Endodermal cell (in vitro differentiated cells): ENCODE results near the gene LHFPL2. TPM values are rescaled to one million over a fixed set of nuclear protein-coding genes. Genes with fewer than 3 reads are reported as not detected.
A peak's percentile ranks its signal among the peaks of the same experiment; 100 is the strongest.

Experiments used
- DNase-seq: peaks from one replicate; pipeline ENCODE4 v3.0.0-alpha.2; 2017
- H3K27ac ChIP-seq: 2 replicates; pipeline ENCODE4 v1.5.1; 2013; ENCODE audit warnings: mild to moderate bottlenecking, low read depth, low read length, moderate library complexity
- H3K27me3 ChIP-seq: 2 replicates; pipeline ENCODE4 v1.6.1; 2013; ENCODE audit warnings: mild to moderate bottlenecking, low read length, moderate library complexity; ENCODE audit not compliant: insufficient read depth, control insufficient read depth, poor library complexity, severe bottlenecking
- H3K36me3 ChIP-seq: 2 replicates; pipeline ENCODE4 v1.7.0; 2013; ENCODE audit warnings: mild to moderate bottlenecking, low read length, moderate library complexity; ENCODE audit not compliant: control insufficient read depth, insufficient read depth
- H3K4me1 ChIP-seq: one replicate; pipeline ENCODE4 v1.7.0; 2013; ENCODE audit warnings: low read length; ENCODE audit not compliant: control insufficient read depth, insufficient read depth
- H3K4me3 ChIP-seq: 2 replicates; pipeline ENCODE4 v1.5.1; 2013; ENCODE audit warnings: mild to moderate bottlenecking, low read length, moderate library complexity
- H3K9ac ChIP-seq: 2 replicates; pipeline ENCODE4 v1.6.1; 2013; ENCODE audit warnings: mild to moderate bottlenecking, low read length, moderate library complexity; ENCODE audit not compliant: poor library complexity, severe bottlenecking; ENCODE audit errors: extremely low read depth
- H3K9me3 ChIP-seq: 2 replicates; pipeline ENCODE4 v1.6.1; 2013; ENCODE audit warnings: mild to moderate bottlenecking, low read length, moderate library complexity; ENCODE audit not compliant: control insufficient read depth
- H3K27ac Mint-ChIP-seq: 2 replicates; pipeline ENCODE4 v1.8.0; 2020; ENCODE audit warnings: mixed read lengths
- H3K27me3 Mint-ChIP-seq: 2 replicates; pipeline ENCODE4 v1.8.0; 2021; ENCODE audit warnings: mild to moderate bottlenecking, mixed read lengths; ENCODE audit not compliant: insufficient read depth
- H3K36me3 Mint-ChIP-seq: 2 replicates; pipeline ENCODE4 v1.8.0; 2020; ENCODE audit warnings: low read depth, mixed read lengths
- H3K4me1 Mint-ChIP-seq: 2 replicates; pipeline ENCODE4 v1.8.0; 2020; ENCODE audit warnings: mixed read lengths
- H3K4me3 Mint-ChIP-seq: 2 replicates; pipeline ENCODE4 v1.8.0; 2020; ENCODE audit warnings: mild to moderate bottlenecking, moderate library complexity, mixed read lengths
- H3K9me3 Mint-ChIP-seq: 2 replicates; pipeline ENCODE4 v1.8.0; 2020; ENCODE audit warnings: mild to moderate bottlenecking, mixed read lengths
- CTCF ChIP-seq: fragments of 200-600 bp; sonication (generic); conservative IDR thresholded peaks from 2 replicates; pipeline ENCODE4 v1.5.0; 2021; ENCODE audit warnings: antibody characterized with exemption, mild to moderate bottlenecking
- WGBS, 2 experiments: methylation state at CpG; one replicate each; pipeline versions ENCODE4 v1.1.5 to v1.1.7; 2013; ENCODE audit warnings: missing lambda C conversion rate in 2 of 2, mixed read lengths in 1 of 2; ENCODE audit not compliant: insufficient coverage in 1 of 2, insufficient read length in 1 of 2; 5-methylcytosine and 5-hydroxymethylcytosine counted together
- total RNA-seq, 2 donors: library from RNA; stranded (reverse); fragmentation: NEBNext Ultra II Directional in 1 of 2; extraction: Animal tissue kit (Norgen Biotek cat#: 25700) in 1 of 2; gene quantifications; 2 replicates in 1 of 2; 3 replicates in 1 of 2; pipeline ENCODE4 v1.2.1, GENCODE V29; 2021

LHFPL2 gene
- total RNA-seq, 2 donors from 2014 or later: 136 to 238 TPM

GRCh38 chr5:78629624-78630023 lies 18.9 kb downstream of the LHFPL2 start:
- H3K4me3 ChIP-seq: no peak overlapping the region
- H3K36me3 Mint-ChIP-seq: peaks cover 90% of the 10 kb centered on the region
- H3K27ac Mint-ChIP-seq: no peak overlapping the region
- whole genome bisulfite sequencing, 2 experiments: 95 to 96% methylated on average over 3 of the region's 3 CpGs
- peaks cover 92% of the 10 kb centered on the region for H3K36me3 ChIP-seq
- H3K27me3 Mint-ChIP-seq: no peaks in the 10 kb centered on the region
- peaks cover 84% of the 10 kb centered on the region for H3K4me1 Mint-ChIP-seq
- TF ChIP-seq CTCF: no peak
- H3K4me3 Mint-ChIP-seq: no peak overlapping the region
- no peak overlapping the region for H3K27ac ChIP-seq
- peaks cover 56% of the 10 kb centered on the region for H3K4me1 ChIP-seq
- H3K27me3 ChIP-seq: no peaks in the 10 kb centered on the region
- H3K9me3 ChIP-seq: peaks cover 22% of the 10 kb centered on the region
- H3K9me3 Mint-ChIP-seq: no peaks in the 10 kb centered on the region
- H3K9ac ChIP-seq: no peak overlapping the region
- peak; percentile 8 for DNase-seq

DNA sequence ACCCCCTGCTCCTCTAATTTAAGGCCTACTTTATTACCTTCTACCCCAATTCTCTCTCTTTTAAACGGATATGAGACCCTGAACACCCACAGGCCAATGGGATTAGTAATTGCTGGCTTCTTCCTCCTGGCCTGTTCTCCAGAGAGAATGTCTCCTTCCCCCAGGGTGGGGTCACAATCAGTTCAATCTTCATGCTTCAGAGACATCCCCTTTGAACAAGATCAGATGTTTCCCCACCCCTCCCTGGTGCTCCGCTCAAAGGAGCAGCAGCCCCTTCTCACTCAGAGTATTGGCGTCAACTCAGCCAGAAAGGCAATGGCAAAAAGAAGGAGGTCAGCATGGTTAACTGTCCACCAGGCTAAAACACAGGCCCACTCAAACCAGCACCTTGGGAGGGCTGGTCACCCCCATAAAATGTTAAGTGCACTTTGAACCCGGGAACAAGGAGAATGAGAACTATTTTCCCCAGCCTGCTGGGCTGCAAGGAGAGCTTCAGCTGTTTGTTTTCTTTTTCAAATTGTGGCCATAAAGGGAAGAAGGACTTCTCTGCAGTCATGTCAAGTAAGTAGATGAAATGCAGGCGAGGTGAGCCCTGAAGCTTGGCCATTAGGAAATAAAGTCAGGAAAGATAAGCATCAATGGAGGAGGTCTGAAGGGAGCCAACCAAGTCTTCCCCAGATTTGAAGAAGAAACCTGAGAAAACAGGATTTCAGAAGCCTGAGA lies 20.1 kb downstream of the LHFPL2 start:
- Mint-ChIP-seq H3K4me1 (peaks cover 82% of the 10 kb centered on the region), H3K27me3 (no peaks in the 10 kb centered on the region), H3K4me3 (no peak overlapping the region), H3K27ac (peak overlapping the region; percentile 45), H3K9me3 (no peaks in the 10 kb centered on the region), H3K36me3 (peaks cover 89% of the 10 kb centered on the region)
- no peak overlapping the region for H3K27ac ChIP-seq
- DNase-seq: peak; percentile 13
- H3K27me3 ChIP-seq: no peaks in the 10 kb centered on the region
- no peak overlapping the region for H3K4me3 ChIP-seq
- WGBS, 2 experiments: 81 to 90% methylated on average over 3 to 5 of the region's 5 CpGs
- H3K9ac ChIP-seq: no peak overlapping the region
- peaks cover 50% of the 10 kb centered on the region for H3K4me1 ChIP-seq
- H3K36me3 ChIP-seq: peaks cover 87% of the 10 kb centered on the region
- peaks cover 15% of the 10 kb centered on the region for H3K9me3 ChIP-seq
- TF ChIP-seq CTCF: no peak

DNA sequence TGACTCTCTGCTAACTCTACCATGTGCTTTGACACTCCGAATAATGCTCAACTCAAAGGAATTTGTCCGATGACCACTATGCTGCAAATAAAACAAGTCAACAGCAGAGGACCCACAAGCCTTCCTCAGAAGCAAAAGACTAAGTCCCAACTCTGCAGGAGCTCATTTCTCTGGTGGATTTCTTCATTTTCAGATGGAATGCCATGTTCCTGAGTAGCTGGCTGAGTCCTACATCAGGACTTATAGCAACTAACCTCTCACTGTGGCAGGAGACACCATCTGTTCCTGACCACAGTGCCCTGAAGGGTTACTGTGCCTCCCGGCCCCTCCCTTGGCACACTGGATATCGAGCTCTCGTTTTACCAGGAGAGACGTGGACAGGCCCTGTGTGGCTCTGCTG lies 20.8 kb downstream of the LHFPL2 start:
- Histone ChIP-seq H3K36me3 (peaks cover 87% of the 10 kb centered on the region), H3K27ac (no peak overlapping the region), H3K9me3 (peaks cover 8% of the 10 kb centered on the region), H3K27me3 (no peaks in the 10 kb centered on the region), H3K4me1 (peaks cover 48% of the 10 kb centered on the region), H3K4me3 (no peak overlapping the region), H3K9ac (no peak overlapping the region)
- no peak overlapping the region for H3K4me3 Mint-ChIP-seq
- 85 to 92% methylated on average over 6 of the region's 6 CpGs for WGBS, 2 experiments
- H3K9me3 Mint-ChIP-seq: no peaks in the 10 kb centered on the region
- peaks cover 92% of the 10 kb centered on the region for H3K36me3 Mint-ChIP-seq
- peaks cover 82% of the 10 kb centered on the region for H3K4me1 Mint-ChIP-seq
- H3K27ac Mint-ChIP-seq: peak overlapping the region; percentile 45
- peak; percentile 38 for DNase-seq
- H3K27me3 Mint-ChIP-seq: no peaks in the 10 kb centered on the region
- no peak for TF ChIP-seq CTCF
